ENCODE results near the gene PCGF1.
A peak's percentile ranks its signal among the peaks of the same experiment; 100 is the strongest.

The PCGF1 gene

GRCh38 chr2:74527741-74528140, 20.2 kb upstream of the PCGF1 start:
- H3K27ac ChIP-seq (ENCODE audit: low read depth, low read length), result no peak overlapping the region

GRCh38 chr2:74526649-74527230, 19.2 kb upstream of the PCGF1 start:
- no peaks in the 10 kb centered on the region for H4K20me1 ChIP-seq (ENCODE audit: control insufficient read depth, insufficient read depth, low read depth, low read length)
- peaks cover 7% of the 10 kb centered on the region for H3F3A ChIP-seq (ENCODE audit: control insufficient read depth, insufficient read depth)
- TF ChIP-seq EZH2phosphoT487 (IDR thresholded peaks at IDR 0.05; ENCODE audit: borderline replicate concordance, low read length), result no peak
- TF ChIP-seq, protein P1, sequence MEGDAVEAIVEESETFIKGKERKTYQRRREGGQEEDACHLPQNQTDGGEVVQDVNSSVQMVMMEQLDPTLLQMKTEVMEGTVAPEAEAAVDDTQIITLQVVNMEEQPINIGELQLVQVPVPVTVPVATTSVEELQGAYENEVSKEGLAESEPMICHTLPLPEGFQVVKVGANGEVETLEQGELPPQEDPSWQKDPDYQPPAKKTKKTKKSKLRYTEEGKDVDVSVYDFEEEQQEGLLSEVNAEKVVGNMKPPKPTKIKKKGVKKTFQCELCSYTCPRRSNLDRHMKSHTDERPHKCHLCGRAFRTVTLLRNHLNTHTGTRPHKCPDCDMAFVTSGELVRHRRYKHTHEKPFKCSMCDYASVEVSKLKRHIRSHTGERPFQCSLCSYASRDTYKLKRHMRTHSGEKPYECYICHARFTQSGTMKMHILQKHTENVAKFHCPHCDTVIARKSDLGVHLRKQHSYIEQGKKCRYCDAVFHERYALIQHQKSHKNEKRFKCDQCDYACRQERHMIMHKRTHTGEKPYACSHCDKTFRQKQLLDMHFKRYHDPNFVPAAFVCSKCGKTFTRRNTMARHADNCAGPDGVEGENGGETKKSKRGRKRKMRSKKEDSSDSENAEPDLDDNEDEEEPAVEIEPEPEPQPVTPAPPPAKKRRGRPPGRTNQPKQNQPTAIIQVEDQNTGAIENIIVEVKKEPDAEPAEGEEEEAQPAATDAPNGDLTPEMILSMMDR (IDR thresholded peaks at IDR 0.05; ENCODE audit: low read depth, low read length, poor library complexity, severe bottlenecking), result no peak
- no peaks in the 10 kb centered on the region for H3K27me3 ChIP-seq (ENCODE audit: control insufficient read depth, low read length)
- peak overlapping the region; percentile 2; the same call in 1 of the 2 replicates for H3K4me2 ChIP-seq (ENCODE audit: low read length)
- no peaks in the 10 kb centered on the region for H3K9me3 ChIP-seq (ENCODE audit: control insufficient read depth, insufficient read depth, low read length)
- H3K79me2 ChIP-seq (ENCODE audit: control insufficient read depth, low read length), result peaks cover 48% of the 10 kb centered on the region
- no peak overlapping the region; the same call in 1 of the 2 replicates for H3K27ac ChIP-seq (ENCODE audit: low read depth, low read length)
- H3K4me1 ChIP-seq (ENCODE audit: control insufficient read depth, low read length), result peaks cover 39% of the 10 kb centered on the region
- no peak overlapping the region for H3K4me3 ChIP-seq (ENCODE audit: low read length)
- peaks cover 55% of the 10 kb centered on the region for H3K36me3 ChIP-seq (ENCODE audit: control insufficient read depth, low read length)
- no peaks in the 10 kb centered on the region for H3K9me2 ChIP-seq (replicated peaks; ENCODE audit: control insufficient read depth, low read length)

More at GRCh38 chr2:74527741-74528140, 20.2 kb upstream of the PCGF1 start:
- Histone ChIP-seq H3K36me3 (ENCODE audit: control insufficient read depth, low read length) (peaks cover 65% of the 10 kb centered on the region), H3K4me3 (ENCODE audit: low read length) (peak overlapping the region; percentile 99), H4K20me1 (ENCODE audit: control insufficient read depth, insufficient read depth, low read depth, low read length) (no peaks in the 10 kb centered on the region), H3K4me2 (ENCODE audit: low read length) (peak overlapping the region; percentile 94), H3F3A (ENCODE audit: control insufficient read depth, insufficient read depth) (peaks cover 11% of the 10 kb centered on the region), H3K9me2 (replicated peaks; ENCODE audit: control insufficient read depth, low read length) (no peaks in the 10 kb centered on the region), H3K9me3 (ENCODE audit: control insufficient read depth, insufficient read depth, low read length) (no peaks in the 10 kb centered on the region), H3K27me3 (ENCODE audit: control insufficient read depth, low read length) (no peaks in the 10 kb centered on the region), H3K79me2 (ENCODE audit: control insufficient read depth, low read length) (peaks cover 48% of the 10 kb centered on the region), H3K4me1 (ENCODE audit: control insufficient read depth, low read length) (peaks cover 43% of the 10 kb centered on the region)
- TF ChIP-seq, protein P1 (IDR thresholded peaks at IDR 0.05; ENCODE audit: low read depth, low read length, poor library complexity, severe bottlenecking), result no peak
- TF ChIP-seq EZH2phosphoT487 (IDR thresholded peaks at IDR 0.05; ENCODE audit: borderline replicate concordance, low read length), result no peak

GRCh38 chr2:74525717-74526648, 18.5 kb upstream of the PCGF1 start, which contains the start of gene DQX1:
DQX1 (minus strand) TSS chr2:74526231; CDS start chr2:74525729, 502 bp downstream.
- H3K27me3 ChIP-seq (ENCODE audit: control insufficient read depth, low read length), result no peaks in the 10 kb centered on the region
- peaks cover 4% of the 10 kb centered on the region for H3F3A ChIP-seq (ENCODE audit: control insufficient read depth, insufficient read depth)
- no peak for TF ChIP-seq EZH2phosphoT487 (IDR thresholded peaks at IDR 0.05; ENCODE audit: borderline replicate concordance, low read length)
- TF ChIP-seq, protein P1 (IDR thresholded peaks at IDR 0.05; ENCODE audit: low read depth, low read length, poor library complexity, severe bottlenecking), result no peak
- no peaks in the 10 kb centered on the region for H3K9me2 ChIP-seq (replicated peaks; ENCODE audit: control insufficient read depth, low read length)
- no peaks in the 10 kb centered on the region for H4K20me1 ChIP-seq (ENCODE audit: control insufficient read depth, insufficient read depth, low read depth, low read length)
- peaks cover 48% of the 10 kb centered on the region for H3K36me3 ChIP-seq (ENCODE audit: control insufficient read depth, low read length)
- no peaks in the 10 kb centered on the region for H3K9me3 ChIP-seq (ENCODE audit: control insufficient read depth, insufficient read depth, low read length)
- H3K4me1 ChIP-seq (ENCODE audit: control insufficient read depth, low read length), result peaks cover 32% of the 10 kb centered on the region
- H3K4me3 ChIP-seq (ENCODE audit: low read length), result no peak within 1 kb of the TSS
- peaks cover 43% of the 10 kb centered on the region for H3K79me2 ChIP-seq (ENCODE audit: control insufficient read depth, low read length)
- H3K27ac ChIP-seq (ENCODE audit: low read depth, low read length), result no peak within 1 kb of the TSS; the same call in 1 of the 2 replicates
- H3K4me2 ChIP-seq (ENCODE audit: low read length), result peak within 1 kb of the TSS; percentile 2; the same call in 1 of the 2 replicates
